Thyroid gland (tissue), 4 donors: ENCODE measurements around the gene BCAS2. TPM values are rescaled to one million over a fixed set of nuclear protein-coding genes. Genes with fewer than 3 reads are reported as not detected.

Experiments
- DNase-seq, 2 donors: peaks; one replicate each; pipeline ENCODE4 v3.0.0-alpha.2; 2019
- H3K27ac ChIP-seq, 3 donors: fragments of 200-600 bp; sonication (generic); 1 replicate in 2 of 3; 2 replicates in 1 of 3; pipeline ENCODE4 v1.5.1; 2016 to 2019; ENCODE audit warnings: mild to moderate bottlenecking in 1 of 3, moderate library complexity in 1 of 3
- H3K27me3 ChIP-seq: fragments of 200-600 bp; sonication (generic); one replicate; pipeline ENCODE4 v1.5.1; 2019
- H3K36me3 ChIP-seq, 2 donors: fragments of 200-600 bp; sonication (generic); one replicate each; pipeline ENCODE4 v1.5.1; 2016 to 2019
- H3K4me1 ChIP-seq, 2 donors: fragments of 200-600 bp; sonication (generic); one replicate each; pipeline ENCODE4 v1.5.1; 2017 to 2019
- H3K4me3 ChIP-seq, 3 donors: fragments of 200-600 bp; sonication (generic); replicated peaks in 1 of 3; 1 replicate in 2 of 3; 2 replicates in 1 of 3; pipeline ENCODE4 v1.5.1; 2016; ENCODE audit warnings: mild to moderate bottlenecking in 1 of 3
- H3K9me3 ChIP-seq: fragments of 200-600 bp; sonication (generic); one replicate; pipeline ENCODE4 v1.5.1; 2017
- CTCF ChIP-seq, 6 experiments: fragments of 200-600 bp in 3 of 6; fragments of 450-650 bp in 3 of 6; sonication (generic) in 3 of 6; IDR thresholded peaks; one replicate each; pipeline ENCODE4 v1.5.1; 2016 to 2019; ENCODE audit warnings: antibody characterized with exemption in 6 of 6, mild to moderate bottlenecking in 2 of 6, inconsistent platforms in 1 of 6, moderate library complexity in 1 of 6
- POLR2A ChIP-seq, 2 donors: fragments of 450-650 bp; IDR thresholded peaks; one replicate each; pipeline ENCODE4 v1.6.1; 2017; ENCODE audit warnings: antibody characterized with exemption in 2 of 2, mild to moderate bottlenecking in 2 of 2, moderate library complexity in 1 of 2
- WGBS, 2 donors: methylation state at CpG; one replicate each; pipeline ENCODE4 v1.1.5; 2017; 5-methylcytosine and 5-hydroxymethylcytosine counted together
- intact Hi-C: fragments of 100-400 bp; cut with DNase I; formaldehyde crosslinking; loops from one replicate; pipeline ENCODE4 v1.15.1; 2023
- total RNA-seq, 4 donors: library from RNA; depleted of rRNA; stranded (reverse); fragments of >200 nt; gene quantifications; one replicate each; pipeline ENCODE4 v1.2.3, GENCODE V29; 2016

Gene BCAS2
- 10 to 100 TPM; 30.8 to 52.5 (median 46.9) TPM for total RNA-seq

- intact Hi-C loops = loop anchor here (5.0 kb wide), 1 partner anchor 176 kb away; the partner anchor contains the start of gene CSDE1
- Histone ChIP-seq H3K4me3 (peak within 1 kb of the TSS; percentile 48 to 79 (median 58)), H3K36me3 (peaks cover 4 to 15% of the 10 kb centered on the region in 2 donors), H3K27ac (peak within 1 kb of the TSS; percentile 80 to 97 (median 81)), H3K27me3 (no peaks in the 10 kb centered on the region), H3K9me3 (no peaks in the 10 kb centered on the region), H3K4me1 (peaks cover 32 to 33% of the 10 kb centered on the region in 2 donors)
- WGBS, 2 donors = 3 to 5% methylated on average over 40 of the region's 40 CpGs
- TF ChIP-seq POLR2A (IDR thresholded peaks at IDR 0.05) (peak in 1 of 2 donors; percentile 93), CTCF (IDR thresholded peaks at IDR 0.05) (no peak)
- DNase-seq = peak; percentile 98
Measured at GRCh38 chr1:114581335-114582287, at the start of gene BCAS2. Gene BCAS2 (minus strand): TSS chr1:114581615. CDS start chr1:114581591, 24 bp downstream.

- no peak for DNase-seq
- no peaks in the 10 kb centered on the region for H3K27me3 ChIP-seq
- no peaks in the 10 kb centered on the region for H3K36me3 ChIP-seq
- no peak overlapping the region for H3K4me3 ChIP-seq
- no peak for TF ChIP-seq CTCF (IDR thresholded peaks at IDR 0.05)
- no peak for TF ChIP-seq POLR2A (IDR thresholded peaks at IDR 0.05)
- WGBS, 2 donors = 37 to 44% methylated on average over 2 of the region's 2 CpGs
- no peak overlapping the region for H3K27ac ChIP-seq
- intact Hi-C loops = no loop called here
- no peaks in the 10 kb centered on the region for H3K4me1 ChIP-seq
- no peaks in the 10 kb centered on the region for H3K9me3 ChIP-seq
Measured at GRCh38 chr1:114627107-114627506, 45.7 kb upstream of the BCAS2 start.

- intact Hi-C loops = no loop called here
- Histone ChIP-seq H3K9me3 (no peaks in the 10 kb centered on the region), H3K27ac (no peak overlapping the region), H3K27me3 (no peaks in the 10 kb centered on the region), H3K4me1 (no peaks in the 10 kb centered on the region), H3K4me3 (no peak overlapping the region), H3K36me3 (no peaks in the 10 kb centered on the region)
- WGBS, 2 donors = 97 to 98% methylated on average over 5 of the region's 5 CpGs
- no peak for TF ChIP-seq POLR2A (IDR thresholded peaks at IDR 0.05)
- no peak for TF ChIP-seq CTCF (IDR thresholded peaks at IDR 0.05)
- DNase-seq = no peak
Measured at GRCh38 chr1:114623364-114623763, 41.9 kb upstream of the BCAS2 start.

GRCh38 chr1:114620419-114620818 lies 39.0 kb upstream of the BCAS2 start:
- no peaks in the 10 kb centered on the region for H3K36me3 ChIP-seq
- intact Hi-C loops = no loop called here
- H3K27ac ChIP-seq = no peak overlapping the region
- 94 to 95% methylated on average over 2 of the region's 2 CpGs for WGBS, 2 donors
- no peak overlapping the region for H3K4me3 ChIP-seq
- no peak for DNase-seq
- no peaks in the 10 kb centered on the region for H3K9me3 ChIP-seq
- TF ChIP-seq CTCF (IDR thresholded peaks at IDR 0.05) (no peak), POLR2A (IDR thresholded peaks at IDR 0.05) (no peak)
- H3K4me1 ChIP-seq = no peaks in the 10 kb centered on the region
- H3K27me3 ChIP-seq = no peaks in the 10 kb centered on the region

GRCh38 chr1:114618606-114619005 lies 37.2 kb upstream of the BCAS2 start:
- TF ChIP-seq POLR2A (IDR thresholded peaks at IDR 0.05) (no peak), CTCF (IDR thresholded peaks at IDR 0.05) (no peak)
- H3K36me3 ChIP-seq = no peaks in the 10 kb centered on the region
- no peaks in the 10 kb centered on the region for H3K27me3 ChIP-seq
- no peaks in the 10 kb centered on the region for H3K9me3 ChIP-seq
- H3K27ac ChIP-seq = no peak overlapping the region
- DNase-seq = no peak
- no peak overlapping the region for H3K4me3 ChIP-seq
- intact Hi-C loops = no loop called here
- H3K4me1 ChIP-seq = no peaks in the 10 kb centered on the region
